Smooth muscle cell (in vitro differentiated cells): ENCODE measurements around the gene ANK3. TPM values are rescaled to one million over a fixed set of nuclear protein-coding genes. Genes with fewer than 3 reads are reported as not detected.

ENCODE experiments used
- DNase-seq: peaks from one replicate; lab custom pipeline; 2025; ENCODE audit not compliant: unreplicated experiment; lab: John Stamatoyannopoulos, UW
- H2AFZ ChIP-seq: fragments of 200-600 bp; sonication (generic); 2 replicates; pipeline ENCODE4 v1.6.0; 2016; ENCODE audit warnings: antibody characterized with exemption, low read depth, mild to moderate bottlenecking
- H3F3A ChIP-seq: fragments of 200-600 bp; sonication (generic); 2 replicates; pipeline ENCODE4 v1.6.0; 2017; ENCODE audit warnings: antibody characterized with exemption, low read depth
- H3K27ac ChIP-seq: fragments of 200-600 bp; sonication (generic); 2 replicates; pipeline ENCODE4 v1.5.1; 2016; ENCODE audit warnings: low read depth, mild to moderate bottlenecking
- H3K27me3 ChIP-seq: fragments of 200-600 bp; sonication (generic); 2 replicates; pipeline ENCODE4 v1.6.1; 2016; ENCODE audit warnings: low read depth, mild to moderate bottlenecking
- H3K36me3 ChIP-seq: fragments of 200-600 bp; sonication (generic); 2 replicates; pipeline ENCODE4 v1.5.1; 2016; ENCODE audit warnings: low read depth
- H3K4me1 ChIP-seq: fragments of 200-600 bp; sonication (generic); 2 replicates; pipeline ENCODE4 v1.5.1; 2016; ENCODE audit warnings: low read depth
- H3K4me2 ChIP-seq: fragments of 200-600 bp; sonication (generic); 2 replicates; pipeline ENCODE4 v1.6.0; 2016; ENCODE audit warnings: mild to moderate bottlenecking
- H3K4me3 ChIP-seq: fragments of 200-600 bp; sonication (generic); 2 replicates; pipeline ENCODE4 v1.5.1; 2016; ENCODE audit warnings: mild to moderate bottlenecking
- H3K79me2 ChIP-seq: fragments of 200-600 bp; sonication (generic); 2 replicates; pipeline ENCODE4 v1.6.0; 2016; ENCODE audit warnings: low read depth, mild to moderate bottlenecking
- H3K9ac ChIP-seq: fragments of 200-600 bp; sonication (generic); 2 replicates; pipeline ENCODE4 v1.6.0; 2016; ENCODE audit warnings: low read depth
- H3K9me3 ChIP-seq: fragments of 200-600 bp; sonication (generic); replicated peaks from 2 replicates; pipeline ENCODE4 v1.5.1; 2016; ENCODE audit warnings: low read depth
- H4K20me1 ChIP-seq: fragments of 200-600 bp; sonication (generic); 2 replicates; pipeline ENCODE4 v1.6.0; 2016; ENCODE audit warnings: low read depth
- CTCF ChIP-seq: fragments of 200-600 bp; sonication (generic); IDR thresholded peaks from 2 replicates; pipeline ENCODE4 v1.5.1; 2017; ENCODE audit warnings: borderline replicate concordance, mild to moderate bottlenecking, antibody characterized with exemption; ENCODE audit not compliant: insufficient read depth, poor library complexity, severe bottlenecking
- WGBS: methylation state at CpG from one replicate; pipeline ENCODE4 v1.1.7; 2016; ENCODE audit warnings: low lambda C conversion rate; 5-methylcytosine and 5-hydroxymethylcytosine counted together
- polyA plus RNA-seq: library from polyadenylated mRNA; unstranded; fragments of >200 nt; fragmentation: Nextera tagmentation; extraction: Ambion mirVana; gene quantifications from 2 replicates; pipeline ENCODE4 v1.2.1, GENCODE V29; 2016
- total RNA-seq: library from RNA; depleted of rRNA; stranded (reverse); fragments of >200 nt; gene quantifications from 2 replicates; pipeline ENCODE4 v1.2.3, GENCODE V29; 2014

Gene ANK3
- total and polyA plus RNA-seq, 2 experiments from 2014 or later = 28.2 to 85.5 TPM

GRCh38 chr10:60206735-60207134, 182.9 kb downstream of the ANK3 start:
- H3K27ac ChIP-seq = no peak overlapping the region
- no peaks in the 10 kb centered on the region for H3K36me3 ChIP-seq
- 71% methylated on average over 4 of the region's 4 CpGs for WGBS
- H3K4me3 ChIP-seq = no peak overlapping the region
- H3K79me2 ChIP-seq = no peaks in the 10 kb centered on the region
- no peaks in the 10 kb centered on the region for H4K20me1 ChIP-seq
- no peak overlapping the region for H3K4me2 ChIP-seq
- H3K27me3 ChIP-seq = no peaks in the 10 kb centered on the region
- H2AFZ ChIP-seq = no peak overlapping the region
- no peak overlapping the region for H3K9ac ChIP-seq
- DNase-seq = no peak
- no peaks in the 10 kb centered on the region for H3K4me1 ChIP-seq
- no peaks in the 10 kb centered on the region for H3K9me3 ChIP-seq
- no peaks in the 10 kb centered on the region for H3F3A ChIP-seq
- no peak for TF ChIP-seq CTCF

GRCh38 chr10:60205741-60206140, 183.9 kb downstream of the ANK3 start:
- no peak overlapping the region for H3K4me2 ChIP-seq
- no peak overlapping the region for H3K9ac ChIP-seq
- no peak overlapping the region for H3K27ac ChIP-seq
- no peaks in the 10 kb centered on the region for H4K20me1 ChIP-seq
- no peaks in the 10 kb centered on the region for H3K36me3 ChIP-seq
- no peaks in the 10 kb centered on the region for H3K4me1 ChIP-seq
- H3K4me3 ChIP-seq = no peak overlapping the region
- no peak overlapping the region for H2AFZ ChIP-seq
- no peak for DNase-seq
- H3K27me3 ChIP-seq = no peaks in the 10 kb centered on the region
- no peaks in the 10 kb centered on the region for H3F3A ChIP-seq
- TF ChIP-seq CTCF = no peak
- 89% methylated on average over 3 of the region's 3 CpGs for WGBS
- H3K9me3 ChIP-seq = no peaks in the 10 kb centered on the region
- H3K79me2 ChIP-seq = no peaks in the 10 kb centered on the region

GRCh38 chr10:60203993-60204618, 185.6 kb downstream of the ANK3 start:
- no peak overlapping the region for H3K27ac ChIP-seq
- H3F3A ChIP-seq = no peaks in the 10 kb centered on the region
- H3K4me2 ChIP-seq = peak overlapping the region; percentile 4
- no peaks in the 10 kb centered on the region for H3K79me2 ChIP-seq
- no peak for DNase-seq
- peak; percentile 66 for TF ChIP-seq CTCF
- no peaks in the 10 kb centered on the region for H3K36me3 ChIP-seq
- H3K9me3 ChIP-seq = no peaks in the 10 kb centered on the region
- H3K9ac ChIP-seq = no peak overlapping the region
- no peaks in the 10 kb centered on the region for H3K27me3 ChIP-seq
- H3K4me3 ChIP-seq = no peak overlapping the region
- WGBS = 53% methylated on average over 1 of the region's 1 CpG
- H4K20me1 ChIP-seq = no peaks in the 10 kb centered on the region
- H3K4me1 ChIP-seq = no peaks in the 10 kb centered on the region
- no peak overlapping the region for H2AFZ ChIP-seq

GRCh38 chr10:60200682-60201053, 189.0 kb downstream of the ANK3 start:
- H3K4me3 ChIP-seq = no peak overlapping the region
- peaks cover 5% of the 10 kb centered on the region for H3K36me3 ChIP-seq
- no peaks in the 10 kb centered on the region for H3F3A ChIP-seq
- H3K9me3 ChIP-seq = no peaks in the 10 kb centered on the region
- H3K79me2 ChIP-seq = no peaks in the 10 kb centered on the region
- no peak overlapping the region for H3K27ac ChIP-seq
- no peaks in the 10 kb centered on the region for H4K20me1 ChIP-seq
- TF ChIP-seq CTCF = no peak
- H3K9ac ChIP-seq = no peak overlapping the region
- WGBS = 94% methylated on average over 1 of the region's 1 CpG
- no peak overlapping the region for H2AFZ ChIP-seq
- H3K27me3 ChIP-seq = no peaks in the 10 kb centered on the region
- H3K4me1 ChIP-seq = no peaks in the 10 kb centered on the region
- DNase-seq = no peak
- H3K4me2 ChIP-seq = no peak overlapping the region
